ENCODE results near the gene TEX48. TPM values are rescaled to one million over a fixed set of nuclear protein-coding genes. Genes with fewer than 3 reads are reported as not detected.

Gene TEX48
- total RNA-seq, 2 donors from 2014 or later: not detected

GRCh38 chr9:114638404-114638803 is 43.6 kb downstream of the TEX48 start:
- DNase-seq (ENCODE audit: low spot score): no peak
- Histone ChIP-seq H3K9me3 (no peaks in the 10 kb centered on the region), H3K4me3 (no peak overlapping the region), H3K27me3 (no peaks in the 10 kb centered on the region), H3K36me3 (peaks cover 5% of the 10 kb centered on the region), H3K4me1 (no peaks in the 10 kb centered on the region), H3K27ac (no peak overlapping the region)
- TF ChIP-seq, protein P1, sequence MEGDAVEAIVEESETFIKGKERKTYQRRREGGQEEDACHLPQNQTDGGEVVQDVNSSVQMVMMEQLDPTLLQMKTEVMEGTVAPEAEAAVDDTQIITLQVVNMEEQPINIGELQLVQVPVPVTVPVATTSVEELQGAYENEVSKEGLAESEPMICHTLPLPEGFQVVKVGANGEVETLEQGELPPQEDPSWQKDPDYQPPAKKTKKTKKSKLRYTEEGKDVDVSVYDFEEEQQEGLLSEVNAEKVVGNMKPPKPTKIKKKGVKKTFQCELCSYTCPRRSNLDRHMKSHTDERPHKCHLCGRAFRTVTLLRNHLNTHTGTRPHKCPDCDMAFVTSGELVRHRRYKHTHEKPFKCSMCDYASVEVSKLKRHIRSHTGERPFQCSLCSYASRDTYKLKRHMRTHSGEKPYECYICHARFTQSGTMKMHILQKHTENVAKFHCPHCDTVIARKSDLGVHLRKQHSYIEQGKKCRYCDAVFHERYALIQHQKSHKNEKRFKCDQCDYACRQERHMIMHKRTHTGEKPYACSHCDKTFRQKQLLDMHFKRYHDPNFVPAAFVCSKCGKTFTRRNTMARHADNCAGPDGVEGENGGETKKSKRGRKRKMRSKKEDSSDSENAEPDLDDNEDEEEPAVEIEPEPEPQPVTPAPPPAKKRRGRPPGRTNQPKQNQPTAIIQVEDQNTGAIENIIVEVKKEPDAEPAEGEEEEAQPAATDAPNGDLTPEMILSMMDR (IDR thresholded peaks at IDR 0.05): no peak

DNA sequence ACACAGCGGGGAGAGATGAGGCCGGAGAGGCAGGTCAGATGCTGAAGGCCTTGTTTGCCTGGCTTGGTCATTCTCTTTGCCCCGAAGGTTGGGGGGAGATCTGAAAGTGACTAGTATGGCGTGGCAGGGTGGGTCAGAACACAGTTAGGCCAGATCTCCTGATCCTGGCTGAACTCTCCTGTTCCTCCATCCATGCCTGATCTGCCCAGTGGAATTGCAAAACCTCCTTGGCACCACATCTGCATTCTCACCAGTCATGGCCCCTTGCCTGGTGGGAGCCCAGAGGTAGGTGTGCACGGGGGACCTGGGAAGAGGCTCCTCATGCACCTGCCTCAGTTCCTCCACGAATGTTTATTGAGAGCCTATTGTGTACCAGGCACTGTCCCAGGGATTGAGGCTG is 47.6 kb downstream of the TEX48 start:
- H3K4me3 ChIP-seq: no peak overlapping the region
- H3K27me3 ChIP-seq: no peaks in the 10 kb centered on the region
- TF ChIP-seq, protein P1 (IDR thresholded peaks at IDR 0.05): no peak
- no peak overlapping the region for H3K27ac ChIP-seq
- no peak for DNase-seq (ENCODE audit: low spot score)
- H3K4me1 ChIP-seq: no peaks in the 10 kb centered on the region
- H3K9me3 ChIP-seq: no peaks in the 10 kb centered on the region
- peaks cover 19% of the 10 kb centered on the region for H3K36me3 ChIP-seq

DNA sequence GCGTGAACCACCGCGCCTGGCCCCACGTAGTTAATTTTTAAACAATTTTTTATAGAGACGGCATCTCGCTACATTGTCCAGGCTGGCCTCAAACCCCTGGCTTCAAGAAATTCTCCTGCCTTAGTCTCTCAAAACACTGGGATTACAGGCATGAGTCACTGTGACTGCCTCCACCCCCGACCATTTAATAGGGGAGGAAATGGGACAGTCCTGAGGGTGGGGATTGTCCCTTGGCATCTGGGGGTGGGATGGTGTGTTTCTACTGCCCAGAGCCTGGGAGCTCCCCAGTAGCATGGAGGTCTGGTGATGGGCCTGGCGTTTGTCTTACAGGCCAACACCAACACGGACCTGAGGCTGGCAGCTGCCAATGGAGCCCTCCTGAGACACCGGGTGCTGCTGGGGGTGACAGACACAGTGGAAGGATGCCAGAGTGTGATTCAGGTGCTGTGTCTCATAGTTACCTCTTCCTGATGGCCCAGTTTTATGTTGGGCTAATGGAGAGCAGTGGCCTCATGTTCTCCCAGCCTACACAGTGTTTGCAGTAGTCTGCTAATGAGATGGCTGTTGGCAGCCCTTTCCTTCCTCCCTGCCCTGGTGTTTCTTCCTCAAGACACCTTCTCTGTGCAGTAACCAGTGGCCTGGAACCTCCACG is 48.4 kb downstream of the TEX48 start:
- Histone ChIP-seq H3K4me1 (no peaks in the 10 kb centered on the region), H3K36me3 (peaks cover 27% of the 10 kb centered on the region), H3K9me3 (no peaks in the 10 kb centered on the region), H3K27ac (no peak overlapping the region), H3K27me3 (no peaks in the 10 kb centered on the region), H3K4me3 (no peak overlapping the region)
- TF ChIP-seq, protein P1 (IDR thresholded peaks at IDR 0.05): no peak
- no peak for DNase-seq (ENCODE audit: low spot score)

DNA sequence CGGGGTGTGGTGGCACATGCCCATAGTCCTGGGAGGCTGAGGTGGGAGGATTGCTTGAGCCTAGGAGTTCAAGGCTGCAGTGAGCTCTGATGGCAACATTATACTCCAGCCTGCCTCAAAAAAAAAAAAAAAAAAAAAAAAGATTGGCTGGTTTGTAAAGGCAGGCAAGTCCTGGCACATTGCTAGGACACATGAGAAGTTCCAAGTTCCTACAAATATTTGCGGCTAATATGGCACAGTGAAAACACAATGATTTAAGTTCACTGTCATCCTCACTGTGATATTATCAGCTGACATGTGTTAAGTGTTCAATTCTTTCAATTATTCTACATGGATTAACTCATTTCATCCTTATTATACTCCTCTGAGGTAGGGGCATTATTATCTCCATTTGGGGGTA is 50.8 kb downstream of the TEX48 start:
- H3K4me1 ChIP-seq: no peaks in the 10 kb centered on the region
- no peak overlapping the region for H3K4me3 ChIP-seq
- TF ChIP-seq, protein P1 (IDR thresholded peaks at IDR 0.05): no peak
- peaks cover 27% of the 10 kb centered on the region for H3K36me3 ChIP-seq
- H3K27ac ChIP-seq: no peak overlapping the region
- no peaks in the 10 kb centered on the region for H3K9me3 ChIP-seq
- H3K27me3 ChIP-seq: no peaks in the 10 kb centered on the region
- no peak for DNase-seq (ENCODE audit: low spot score)

DNA sequence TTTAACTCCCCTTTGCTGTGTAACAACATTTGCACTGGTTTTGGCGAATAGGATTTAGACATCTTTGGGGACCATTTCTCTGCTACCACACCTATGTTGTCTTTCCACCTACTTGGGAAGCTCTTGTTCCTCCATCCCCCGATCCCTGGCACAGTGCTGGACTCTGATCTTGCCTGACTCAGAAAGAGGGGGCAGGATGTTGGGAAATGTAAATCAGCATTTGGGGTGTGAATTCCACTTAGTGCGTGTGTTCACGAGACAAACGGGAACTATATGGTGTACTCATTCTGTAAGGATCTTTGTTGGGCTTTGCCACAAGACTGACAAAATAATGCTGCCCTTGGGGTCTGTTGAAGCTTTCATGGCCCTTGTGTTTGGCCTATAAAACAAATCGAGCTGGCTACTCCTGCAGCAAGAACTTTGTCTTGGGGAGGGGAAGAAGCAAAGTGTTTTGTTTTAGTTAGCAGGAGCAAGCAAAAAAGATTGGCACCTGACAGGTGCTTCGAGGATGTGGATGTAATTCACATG is 52.4 kb downstream of the TEX48 start:
- H3K27me3 ChIP-seq: no peaks in the 10 kb centered on the region
- H3K36me3 ChIP-seq: peaks cover 27% of the 10 kb centered on the region

More for the DNA sequence above, 52.4 kb downstream of the TEX48 start:
- Histone ChIP-seq H3K4me3 (no peak overlapping the region), H3K9me3 (no peaks in the 10 kb centered on the region), H3K27ac (no peak overlapping the region), H3K4me1 (no peaks in the 10 kb centered on the region)
- TF ChIP-seq, protein P1 (IDR thresholded peaks at IDR 0.05): no peak
- no peak for DNase-seq (ENCODE audit: low spot score)
